GM15510 (cell line): ENCODE measurements around the gene SIT1.
A peak's percentile ranks its signal among the peaks of the same experiment; 100 is the strongest.

ENCODE experiments used
- POLR2A ChIP-seq: IDR thresholded peaks from 3 replicates; pipeline ENCODE4 v1.6.1; 2011; ENCODE audit warnings: borderline replicate concordance; ENCODE audit not compliant: insufficient read length; ENCODE audit errors: extremely low read depth

The SIT1 gene

DNA sequence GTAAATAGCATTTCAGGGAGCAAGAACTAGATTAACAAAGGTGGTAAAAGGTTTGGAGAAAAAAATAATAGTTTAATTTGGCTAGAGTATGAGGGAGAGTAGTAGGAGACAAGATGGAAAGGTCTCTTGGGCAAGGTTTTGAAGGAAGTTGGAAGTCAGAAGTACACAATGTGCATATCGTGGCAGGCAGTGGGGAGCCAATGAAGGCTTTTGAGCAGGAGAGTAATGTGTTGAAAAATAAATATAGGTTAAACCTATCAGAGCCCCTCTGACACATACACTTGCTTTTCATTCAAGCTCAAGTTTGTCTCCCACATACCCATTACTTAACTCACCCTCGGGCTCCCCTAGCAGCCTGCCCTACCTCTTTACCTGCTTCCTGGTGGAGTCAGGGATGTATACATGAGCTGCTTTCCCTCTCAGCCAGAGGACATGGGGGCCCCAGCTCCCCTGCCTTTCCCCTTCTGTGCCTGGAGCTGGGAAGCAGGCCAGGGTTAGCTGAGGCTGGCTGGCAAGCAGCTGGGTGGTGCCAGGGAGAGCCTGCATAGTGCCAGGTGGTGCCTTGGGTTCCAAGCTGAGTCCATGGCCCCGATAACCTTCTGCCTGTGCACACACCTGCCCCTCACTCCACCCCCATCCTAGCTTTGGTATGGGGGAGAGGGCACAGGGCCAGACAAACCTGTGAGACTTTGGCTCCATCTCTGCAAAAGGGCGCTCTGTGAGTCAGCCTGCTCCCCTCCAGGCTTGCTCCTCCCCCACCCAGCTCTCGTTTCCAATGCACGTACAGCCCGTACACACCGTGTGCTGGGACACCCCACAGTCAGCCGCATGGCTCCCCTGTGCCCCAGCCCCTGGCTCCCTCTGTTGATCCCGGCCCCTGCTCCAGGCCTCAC is 22.6 kb upstream of the SIT1 start, which contains the start of gene CA9:
Gene CA9 (plus strand): TSS at position 797 of the 893 bp plus-strand sequence. CDS start 32 bp downstream, at position 829.
- TF ChIP-seq POLR2A, result no peak

DNA sequence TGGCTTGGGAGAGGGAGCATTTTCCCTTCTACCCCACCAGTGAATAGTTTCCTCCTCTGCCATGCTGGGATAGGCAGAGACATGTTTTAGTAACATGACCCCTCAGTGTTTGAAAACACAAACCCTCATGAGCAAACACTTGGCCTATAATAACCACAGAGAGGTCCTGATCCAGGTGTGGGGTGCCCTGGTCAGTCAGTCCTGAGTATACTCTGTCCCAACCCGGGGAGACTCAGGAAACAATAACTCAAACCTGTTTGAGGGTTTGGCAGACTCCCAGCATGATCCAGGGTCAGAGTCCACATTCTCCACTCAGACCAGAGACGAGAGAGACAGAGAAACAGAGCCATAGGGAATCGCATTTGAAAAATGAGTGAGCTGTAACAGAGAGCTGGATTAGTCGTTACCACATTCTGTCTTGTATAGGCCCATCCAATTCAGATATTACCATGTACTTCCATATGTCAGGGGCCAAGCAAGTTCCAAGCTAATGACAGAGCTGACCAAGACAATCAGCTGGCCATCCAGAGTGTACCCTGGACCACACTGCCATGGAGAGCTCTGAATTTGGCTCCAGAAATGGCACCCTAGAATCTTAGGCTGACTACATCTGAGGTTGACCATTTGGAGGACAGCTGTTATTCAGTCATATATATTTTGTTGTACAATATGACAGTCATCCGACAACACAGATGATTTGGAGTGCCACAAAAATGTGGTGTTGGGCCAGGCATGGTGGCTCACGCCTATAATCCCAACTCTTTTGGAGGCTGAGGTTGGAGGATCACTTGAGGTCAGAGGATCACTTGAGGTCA is 18.8 kb upstream of the SIT1 start:
- TF ChIP-seq POLR2A, result no peak

DNA sequence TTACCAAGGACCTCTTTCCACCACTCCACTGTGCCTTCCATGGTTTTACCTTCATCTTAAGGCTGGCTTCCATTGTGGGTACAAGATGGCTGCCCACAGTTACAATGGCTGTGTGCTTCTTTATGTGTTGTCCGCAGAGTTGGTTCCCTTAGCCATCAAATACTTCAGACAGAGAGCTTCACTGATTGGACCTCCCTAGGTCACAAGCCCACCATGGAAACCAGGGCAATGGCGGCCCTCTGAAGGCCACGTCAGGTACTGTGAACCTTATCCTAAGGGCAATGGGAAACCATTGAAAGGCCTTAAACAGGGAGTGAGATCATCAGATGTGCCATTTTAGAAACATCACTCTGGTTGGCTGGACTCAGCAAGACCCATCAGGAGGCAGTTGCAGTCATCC is 17.2 kb upstream of the SIT1 start:
- no peak for TF ChIP-seq POLR2A

DNA sequence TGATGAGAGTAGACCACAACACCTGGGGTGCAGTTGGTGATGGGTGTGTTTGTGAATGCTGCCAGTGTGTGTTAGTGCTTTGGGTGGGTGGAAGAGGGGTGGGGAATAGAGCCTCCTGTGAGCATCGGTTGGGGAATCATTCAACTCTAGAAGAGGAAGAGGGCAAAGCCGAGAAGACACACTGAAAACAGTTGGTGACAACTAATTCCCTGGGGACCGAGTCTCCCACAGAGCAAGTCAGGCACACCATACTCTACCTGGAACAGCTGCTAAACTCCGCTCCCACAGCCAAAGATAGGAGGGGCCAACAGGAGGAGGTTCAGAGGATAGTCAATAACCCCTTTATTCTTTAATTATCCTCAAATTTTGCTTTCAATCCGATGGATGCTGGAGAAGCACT is 15.8 kb upstream of the SIT1 start:
- no peak for TF ChIP-seq POLR2A

DNA sequence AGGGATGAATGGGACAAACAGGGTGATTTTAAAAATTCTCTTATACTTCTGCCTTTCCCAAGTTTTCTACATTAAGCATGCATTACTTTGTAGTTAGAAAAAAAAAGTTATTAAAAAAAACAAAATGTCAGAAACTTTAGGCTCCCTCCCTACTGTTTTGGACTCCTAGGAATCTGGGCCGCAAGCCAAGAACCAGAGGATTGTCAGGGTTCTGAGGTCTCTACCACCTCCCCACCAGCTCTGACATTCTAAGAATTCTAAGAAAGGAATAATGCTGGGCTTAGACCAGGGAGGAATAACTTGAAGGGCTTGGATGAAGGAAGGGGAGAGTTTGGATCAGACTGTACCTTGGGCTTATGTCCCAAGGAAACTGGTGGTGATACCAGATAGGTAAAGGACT is 15.3 kb upstream of the SIT1 start:
- no peak for TF ChIP-seq POLR2A

DNA sequence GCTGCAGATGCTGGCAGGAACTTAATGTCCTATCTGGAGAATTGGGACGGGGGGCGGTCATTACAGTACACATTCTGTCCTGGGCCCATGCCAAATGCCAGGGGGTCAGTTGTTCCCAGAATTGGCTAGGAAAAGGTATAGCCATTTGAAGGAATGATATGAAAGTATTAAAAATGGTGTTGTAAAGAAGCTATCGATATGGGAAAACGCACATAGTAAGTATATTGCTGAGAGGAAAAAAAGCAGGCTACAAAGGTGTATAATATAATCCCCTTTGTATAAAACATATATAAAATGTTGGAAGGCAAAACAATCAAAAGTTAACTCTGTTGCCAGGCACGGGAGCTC is 14.7 kb upstream of the SIT1 start:
- no peak for TF ChIP-seq POLR2A

DNA sequence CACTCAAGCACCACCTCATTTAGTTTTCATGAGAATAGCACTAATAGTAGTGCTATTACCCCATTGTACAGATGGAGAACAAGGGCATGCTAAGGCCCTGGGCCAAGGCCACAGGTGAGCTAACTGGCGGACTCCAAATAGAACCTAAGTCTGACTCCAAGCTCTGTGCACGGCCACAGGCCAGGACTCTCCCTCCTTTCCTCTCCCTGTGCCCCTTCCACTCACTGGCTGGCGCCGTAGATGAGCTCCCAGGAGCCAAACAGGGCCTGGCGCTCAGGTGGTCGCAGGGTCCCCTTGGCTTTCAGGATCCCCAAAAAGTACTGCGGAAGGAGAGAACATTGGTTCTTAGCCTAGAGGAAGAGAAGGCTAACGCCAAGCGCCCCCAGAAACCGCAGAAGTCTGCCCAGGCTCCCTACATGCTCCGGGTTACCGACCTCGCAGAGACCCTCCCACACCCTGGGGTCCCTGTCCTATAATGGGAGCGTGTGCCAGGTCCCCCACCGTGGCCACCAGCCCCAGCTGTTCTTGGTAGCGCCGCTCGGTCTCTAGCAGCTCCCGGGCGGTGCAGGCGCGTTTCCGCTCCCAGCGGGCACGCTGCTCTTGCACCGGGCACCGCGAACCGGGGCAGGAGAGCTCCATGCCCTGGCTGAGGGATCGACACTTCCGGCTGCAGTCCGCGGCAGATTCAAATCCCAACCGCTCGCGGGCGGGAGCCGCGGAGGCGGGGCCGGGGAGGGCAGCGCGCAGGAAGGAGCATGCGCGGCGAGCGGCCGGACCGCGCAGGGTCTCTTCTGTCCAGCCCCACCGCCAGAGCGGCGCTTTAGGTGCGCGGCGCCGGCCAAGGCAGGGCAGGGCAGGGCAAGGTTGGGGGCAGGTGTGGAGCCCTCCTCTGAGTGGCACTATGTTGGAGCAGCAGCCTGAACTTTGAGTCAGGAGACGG is 14.1 kb upstream of the SIT1 start, which contains the start of gene ARHGEF39:
Gene ARHGEF39 (minus strand): TSS at position 665 of the 940 bp plus-strand sequence. CDS start 26 bp downstream, at position 639.
- peak; percentile 83 for TF ChIP-seq POLR2A

DNA sequence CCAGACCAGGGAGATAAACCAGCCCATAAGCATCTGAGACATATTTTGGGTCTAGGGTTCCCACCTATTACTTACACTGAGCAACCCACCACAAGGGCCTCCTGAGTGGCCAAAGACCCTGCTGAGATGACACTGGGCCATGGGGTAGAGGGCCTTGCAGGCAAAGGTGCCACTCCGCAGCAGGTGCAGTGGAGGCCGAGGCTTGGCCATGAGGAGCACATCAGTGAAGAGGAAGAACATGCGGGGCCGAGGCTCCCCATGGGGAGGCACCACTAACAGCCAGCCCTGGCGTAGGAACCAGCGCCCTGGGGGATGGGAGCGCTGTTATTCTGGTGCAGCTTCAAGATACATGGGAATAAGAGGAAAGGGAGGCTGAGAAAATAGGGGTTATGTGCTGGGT is 11.7 kb upstream of the SIT1 start:
- no peak for TF ChIP-seq POLR2A

DNA sequence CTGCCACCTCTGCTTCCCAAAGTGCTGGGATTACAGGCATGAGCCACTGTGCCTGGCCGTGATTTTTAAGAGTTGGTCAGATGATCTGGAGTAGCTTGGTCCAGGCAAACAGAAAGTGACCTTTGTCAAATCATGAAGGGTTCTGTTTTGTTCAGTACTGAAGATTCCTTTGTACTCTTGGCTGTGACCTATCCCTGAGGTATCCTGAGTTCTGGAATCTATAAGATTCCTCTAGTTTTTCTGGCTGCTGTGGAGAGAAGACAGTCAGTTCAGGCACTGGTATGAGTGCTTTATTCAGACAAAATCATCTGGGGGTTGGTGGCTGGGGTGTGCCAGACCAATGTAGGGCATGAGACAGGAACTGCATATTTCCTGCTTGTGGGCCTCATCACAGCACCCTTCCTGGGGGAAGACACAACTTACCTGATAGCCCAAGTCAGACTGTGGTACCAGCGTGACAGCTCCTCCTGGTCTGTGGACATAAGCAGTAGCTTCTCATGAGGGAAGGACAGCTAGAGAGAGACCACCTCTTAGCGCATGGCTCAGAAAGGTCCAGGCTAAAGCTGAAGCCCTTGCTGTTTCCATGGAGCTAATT is 11.1 kb upstream of the SIT1 start:
- TF ChIP-seq POLR2A, result no peak

DNA sequence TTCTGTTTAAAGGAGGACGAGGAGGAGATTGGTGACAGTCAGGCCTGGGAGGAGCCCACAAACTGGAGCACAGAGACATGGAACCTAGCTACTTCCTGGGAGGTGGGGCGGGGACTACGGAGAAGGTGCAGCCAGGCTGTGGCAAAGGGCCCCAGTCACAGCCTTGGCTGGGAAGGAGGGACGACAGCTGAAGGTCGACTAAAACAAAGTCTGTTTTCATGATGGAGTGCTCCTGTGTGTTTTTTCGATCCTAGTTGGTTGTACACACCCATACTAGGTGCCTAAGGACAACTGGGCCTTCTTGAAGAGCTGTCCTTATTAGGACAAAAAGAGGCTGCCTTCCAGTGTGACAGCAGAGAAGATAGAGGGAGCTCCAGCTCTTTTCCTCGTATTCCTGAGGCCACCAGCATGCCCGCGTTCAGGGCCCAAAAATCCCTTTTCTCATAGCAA is 10.3 kb upstream of the SIT1 start:
- TF ChIP-seq POLR2A, result no peak

DNA sequence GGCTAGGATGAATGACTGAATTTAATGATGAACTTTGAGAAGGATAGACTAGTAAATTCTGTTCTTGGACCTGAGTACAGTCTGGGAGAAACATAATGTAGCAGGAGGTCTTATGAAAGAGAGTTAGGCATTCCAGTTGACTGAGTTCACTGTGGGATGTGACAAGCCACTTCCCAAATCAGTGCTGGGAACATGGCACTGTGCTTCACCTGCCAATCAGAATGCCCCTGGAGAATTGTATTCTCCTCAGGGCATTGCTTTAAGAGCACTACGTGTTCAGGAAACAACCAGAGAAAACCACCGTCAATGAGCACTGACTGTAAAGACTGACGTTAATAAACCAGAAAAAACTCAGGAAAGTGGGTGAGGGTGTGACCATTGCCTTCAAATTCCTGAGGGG is 8.6 kb upstream of the SIT1 start:
- TF ChIP-seq POLR2A, result no peak

DNA sequence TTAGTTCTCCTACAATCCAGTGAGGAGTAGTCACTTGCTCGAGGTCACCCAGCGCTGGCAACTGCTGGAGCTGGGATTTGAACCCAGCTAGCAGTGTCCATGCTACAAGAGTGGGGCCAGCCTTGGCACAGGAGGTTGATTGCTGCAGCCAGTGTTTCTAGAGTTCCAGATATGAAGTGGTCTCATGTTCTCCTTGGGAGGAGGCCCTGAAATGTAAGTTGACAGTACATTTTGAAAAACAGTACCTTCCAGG is 8.2 kb upstream of the SIT1 start:
- TF ChIP-seq POLR2A, result no peak

DNA sequence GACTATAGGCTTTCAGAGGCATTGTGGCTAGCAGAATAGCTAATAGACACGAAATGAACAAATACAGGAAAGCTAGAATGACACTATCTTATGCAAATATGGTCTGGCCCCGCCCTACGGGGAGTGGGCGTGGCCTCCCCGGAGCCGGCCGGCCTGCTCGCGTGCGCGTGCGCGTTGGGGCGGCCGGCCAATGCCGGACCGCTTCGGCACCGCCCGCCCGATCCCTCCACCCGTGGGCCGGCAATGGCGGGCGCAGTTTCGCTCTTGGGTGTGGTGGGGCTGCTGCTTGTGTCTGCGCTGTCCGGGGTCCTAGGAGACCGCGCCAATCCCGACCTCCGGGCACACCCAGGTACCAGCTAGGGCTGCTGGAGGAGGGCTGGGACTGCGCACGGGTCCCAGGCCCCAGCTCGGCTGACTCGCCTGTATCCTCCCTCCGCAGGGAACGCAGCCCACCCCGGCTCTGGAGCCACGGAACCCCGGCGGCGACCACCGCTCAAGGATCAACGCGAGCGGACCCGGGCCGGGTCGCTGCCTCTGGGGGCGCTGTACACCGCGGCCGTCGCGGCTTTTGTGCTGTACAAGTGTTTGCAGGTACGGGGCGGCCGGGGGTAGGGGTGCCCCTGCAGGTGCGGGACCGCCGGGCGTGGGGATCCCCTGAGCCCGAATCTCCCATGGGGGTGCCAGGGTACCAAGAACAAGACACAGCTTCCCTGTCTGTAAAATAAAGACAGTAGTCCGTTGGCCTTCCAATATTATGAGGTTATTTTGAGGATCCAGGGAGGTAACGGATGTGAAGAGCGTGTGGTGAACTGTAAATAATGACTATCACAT is 7.6 kb upstream of the SIT1 start, which contains the start of gene CCDC107:
Gene CCDC107 (plus strand): TSS at position 156 of the 831 bp plus-strand sequence. CDS start 88 bp downstream, at position 244.
- peak; percentile 87 for TF ChIP-seq POLR2A
